ENCODE data around the gene SMIM3. TPM values are rescaled to one million over a fixed set of nuclear protein-coding genes. Genes with fewer than 3 reads are reported as not detected.
"Not testable (repeated sequence)": the region's sequence is repeated elsewhere in the genome, so short reads cannot be mapped to it uniquely, and the experiment has no call there.

Gene SMIM3
- total RNA-seq, 1 donor: 41.5 TPM

DNA sequence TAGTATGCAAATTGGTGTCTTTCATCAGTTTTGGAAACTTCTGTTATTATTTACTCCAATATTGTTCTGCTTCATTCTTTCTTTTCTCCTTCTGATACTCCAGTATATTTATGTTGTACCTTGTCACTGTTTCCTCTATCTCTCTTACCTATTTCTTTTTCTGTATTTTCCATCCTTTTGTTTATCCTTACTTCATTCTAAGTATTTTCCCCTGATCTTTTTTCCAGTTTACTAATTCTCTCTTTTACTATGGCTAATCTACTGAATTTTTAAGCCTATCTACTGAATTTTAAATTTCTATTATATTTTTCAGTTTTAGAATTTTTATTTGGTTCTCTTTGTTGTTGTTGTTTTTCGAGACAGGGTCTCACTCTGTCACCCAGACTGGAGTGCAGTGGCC lies 7.4 kb downstream of the SMIM3 start:
- H3K4me3 ChIP-seq (ENCODE audit: low read depth, low read length): no peak overlapping the region
- no peak for DNase-seq (ENCODE audit: low read depth)
- no peak for TF ChIP-seq CTCF (IDR thresholded peaks at IDR 0.05; ENCODE audit: insufficient read depth, low read depth, low read length)

DNA sequence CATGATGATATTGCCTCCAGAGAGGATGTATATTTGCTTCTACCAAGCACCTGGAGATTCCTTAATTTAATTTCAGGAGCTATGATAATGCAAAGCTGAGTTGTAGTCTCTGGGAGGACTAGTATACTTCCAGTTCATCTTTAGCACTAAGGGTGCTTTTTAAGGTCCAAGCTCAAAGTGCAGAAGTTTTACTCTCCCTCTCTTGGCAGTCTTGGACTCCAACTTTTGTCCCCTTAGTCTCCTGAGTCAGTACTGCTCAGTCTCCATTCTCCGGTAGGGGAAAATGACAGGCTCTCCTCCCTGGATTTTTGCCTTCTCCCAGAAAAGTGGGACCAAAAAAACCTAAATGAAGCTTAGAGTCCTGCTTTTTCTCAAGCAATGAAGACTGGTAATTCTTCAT lies 8.3 kb downstream of the SMIM3 start:
- TF ChIP-seq CTCF (IDR thresholded peaks at IDR 0.05; ENCODE audit: insufficient read depth, low read depth, low read length): no peak
- H3K4me3 ChIP-seq (ENCODE audit: low read depth, low read length): no peak overlapping the region
- DNase-seq (ENCODE audit: low read depth): no peak

DNA sequence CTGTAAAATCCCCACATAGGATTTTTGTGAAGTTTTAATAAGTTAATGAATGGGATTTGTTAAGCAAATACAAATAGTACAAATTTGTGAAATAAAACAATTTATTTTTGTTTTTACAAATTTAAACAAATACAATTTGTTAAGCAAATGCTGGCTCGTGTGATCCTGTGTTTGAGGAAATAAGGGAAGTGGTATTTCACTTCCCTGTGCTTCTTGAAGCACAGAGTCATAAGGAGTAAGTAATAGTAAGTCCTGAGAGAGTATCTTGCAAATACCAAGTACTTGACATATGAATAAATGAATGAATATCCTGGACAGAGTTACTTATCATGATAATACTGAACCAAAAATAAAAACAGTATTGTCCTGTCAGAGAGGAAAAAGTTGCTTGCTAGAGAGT lies 9.1 kb downstream of the SMIM3 start:
- DNase-seq (ENCODE audit: low read depth): no peak
- no peak overlapping the region for H3K4me3 ChIP-seq (ENCODE audit: low read depth, low read length)
- TF ChIP-seq CTCF (IDR thresholded peaks at IDR 0.05; ENCODE audit: insufficient read depth, low read depth, low read length): no peak

- no peak for TF ChIP-seq CTCF (IDR thresholded peaks at IDR 0.05; ENCODE audit: insufficient read depth, low read depth, low read length)
- peak; percentile 72 for DNase-seq (ENCODE audit: low read depth)
- H3K4me3 ChIP-seq (ENCODE audit: low read depth, low read length): no peak overlapping the region
Measured at GRCh38 chr5:150788977-150789376, 10.4 kb downstream of the SMIM3 start.

GRCh38 chr5:150789450-150789849 lies 10.9 kb downstream of the SMIM3 start:
- no peak for DNase-seq (ENCODE audit: low read depth)
- TF ChIP-seq CTCF (IDR thresholded peaks at IDR 0.05; ENCODE audit: insufficient read depth, low read depth, low read length): no peak
- no peak overlapping the region for H3K4me3 ChIP-seq (ENCODE audit: low read depth, low read length)

DNA sequence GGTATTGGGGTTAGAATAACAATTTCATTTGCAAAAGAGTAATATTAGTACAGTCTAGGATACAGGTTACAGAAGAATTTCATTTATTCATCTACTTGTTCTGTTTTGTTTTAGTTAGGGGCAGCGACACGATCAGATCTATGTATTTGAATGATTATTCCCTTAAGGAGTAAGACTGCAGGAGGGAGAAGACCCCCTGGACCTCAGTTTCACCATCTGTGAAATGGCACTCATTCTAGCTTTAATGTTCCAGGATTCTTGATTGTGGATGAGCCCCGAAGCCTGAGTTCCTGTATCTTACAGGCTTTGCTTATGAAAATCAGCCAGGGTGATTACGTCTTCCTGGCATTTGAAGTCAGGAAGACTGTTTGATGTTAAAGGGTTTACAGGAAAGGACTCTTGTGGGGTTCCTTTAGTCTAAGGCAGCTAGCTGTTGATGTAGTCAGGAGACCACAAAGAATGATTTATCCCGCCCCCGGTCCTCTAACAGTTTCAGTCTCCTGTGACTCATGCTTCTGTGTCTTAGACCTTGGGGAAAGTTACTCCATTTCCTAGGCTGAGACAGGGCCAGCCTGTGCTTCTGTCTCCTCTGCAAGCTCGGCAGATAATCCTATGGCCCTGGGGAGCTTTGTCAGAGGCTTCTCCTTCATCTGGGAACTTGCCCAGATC lies 11.5 kb downstream of the SMIM3 start:
- DNase-seq (ENCODE audit: low read depth): peak; percentile 100
- TF ChIP-seq CTCF (IDR thresholded peaks at IDR 0.05; ENCODE audit: insufficient read depth, low read depth, low read length): no peak
- peak overlapping the region; percentile 2 for H3K4me3 ChIP-seq (ENCODE audit: low read depth, low read length)

DNA sequence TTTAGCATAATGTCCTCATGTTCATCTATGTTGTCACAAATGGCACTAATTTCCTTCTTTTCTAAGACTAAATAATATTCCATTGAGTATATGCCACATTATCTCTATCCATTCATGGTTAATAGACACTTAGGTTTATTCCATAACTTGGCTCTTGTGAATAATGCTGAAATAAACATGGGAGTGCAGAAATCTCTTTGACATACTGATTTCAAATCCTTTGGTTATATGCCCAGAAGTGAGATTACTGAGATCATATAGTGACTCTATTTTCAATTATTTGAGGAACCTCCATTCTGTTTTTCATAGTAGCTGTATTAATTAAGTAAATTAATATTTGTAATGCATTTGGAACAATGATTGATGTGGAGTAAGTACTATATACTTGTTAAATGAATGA lies 13.0 kb downstream of the SMIM3 start:
- no peak overlapping the region for H3K4me3 ChIP-seq (ENCODE audit: low read depth, low read length)
- no peak for TF ChIP-seq CTCF (IDR thresholded peaks at IDR 0.05; ENCODE audit: insufficient read depth, low read depth, low read length)
- DNase-seq (ENCODE audit: low read depth): no peak

GRCh38 chr5:150793423-150793888 lies 14.9 kb downstream of the SMIM3 start:
- DNase-seq (ENCODE audit: low read depth): not testable (repeated sequence)

More at GRCh38 chr5:150793423-150793888, 14.9 kb downstream of the SMIM3 start:
- not testable (repeated sequence) for H3K4me3 ChIP-seq (ENCODE audit: low read depth, low read length)
